HEK293 (cell line): ENCODE measurements around the gene NEK9.
A peak's percentile ranks its signal among the peaks of the same experiment; 100 is the strongest.

Source experiments
- ATF2 ChIP-seq: fragments of 450-650 bp; formaldehyde crosslinking; IDR thresholded peaks from 2 replicates; pipeline ENCODE4 v1.5.1; 2016; ENCODE audit warnings: missing biosample characterization, missing genetic modification characterization, low read depth
- CTCF ChIP-seq: fragments of 450-650 bp; formaldehyde crosslinking; IDR thresholded peaks from 2 replicates; pipeline ENCODE4 v1.5.1; 2016; ENCODE audit warnings: missing biosample characterization, missing genetic modification characterization
- GLIS1 ChIP-seq: fragments of 450-650 bp; formaldehyde crosslinking; IDR thresholded peaks from 2 replicates; pipeline ENCODE4 v1.5.1; 2016; ENCODE audit warnings: missing biosample characterization, missing genetic modification characterization
- GLIS2 ChIP-seq: fragments of 450-650 bp; formaldehyde crosslinking; IDR thresholded peaks from 2 replicates; pipeline ENCODE4 v1.5.1; 2016; ENCODE audit warnings: missing biosample characterization, missing genetic modification characterization
- HOXA7 ChIP-seq: sonication (generic); formaldehyde crosslinking; IDR thresholded peaks from 2 replicates; pipeline ENCODE4 v1.8.1; 2022; ENCODE audit warnings: missing genetic modification reagents, borderline replicate concordance
- ZBTB21 ChIP-seq: fragments of 450-650 bp; formaldehyde crosslinking; IDR thresholded peaks from 2 replicates; pipeline ENCODE4 v1.5.1; 2017; ENCODE audit warnings: missing biosample characterization, missing genetic modification characterization
- ZBTB48 ChIP-seq: fragments of 450-650 bp; formaldehyde crosslinking; IDR thresholded peaks from 2 replicates; pipeline ENCODE4 v1.5.1; 2016; ENCODE audit warnings: missing biosample characterization, missing genetic modification characterization
- ZBTB6 ChIP-seq: fragments of 450-650 bp; formaldehyde crosslinking; IDR thresholded peaks from 2 replicates; pipeline ENCODE4 v1.5.1; 2017; ENCODE audit warnings: missing biosample characterization, missing genetic modification characterization
- ZBTB7A ChIP-seq: fragments of 450-650 bp; formaldehyde crosslinking; IDR thresholded peaks from 2 replicates; pipeline ENCODE4 v1.5.1; 2016; ENCODE audit warnings: low read depth, missing biosample characterization, missing genetic modification characterization
- ZBTB8A ChIP-seq: fragments of 450-650 bp; formaldehyde crosslinking; IDR thresholded peaks from 2 replicates; pipeline ENCODE4 v1.5.1; 2016; ENCODE audit warnings: missing biosample characterization, missing genetic modification characterization
- ZNF10 ChIP-seq: fragments of 450-650 bp; formaldehyde crosslinking; IDR thresholded peaks from 2 replicates; pipeline ENCODE4 v1.5.1; 2017; ENCODE audit warnings: missing biosample characterization, missing genetic modification characterization
- ZNF114 ChIP-seq: fragments of 450-650 bp; formaldehyde crosslinking; IDR thresholded peaks from 2 replicates; pipeline ENCODE4 v1.5.0; 2017; ENCODE audit warnings: missing biosample characterization, missing genetic modification characterization
- ZNF140 ChIP-seq: fragments of 450-650 bp; formaldehyde crosslinking; IDR thresholded peaks from 2 replicates; pipeline ENCODE4 v1.5.1; 2016; ENCODE audit warnings: missing biosample characterization, missing genetic modification characterization
- ZNF174 ChIP-seq: fragments of 450-650 bp; formaldehyde crosslinking; IDR thresholded peaks from 2 replicates; pipeline ENCODE4 v1.5.0; 2017; ENCODE audit warnings: missing biosample characterization, mild to moderate bottlenecking, missing genetic modification characterization
- ZNF2 ChIP-seq: fragments of 450-650 bp; formaldehyde crosslinking; IDR thresholded peaks from 2 replicates; pipeline ENCODE4 v1.5.1; 2016; ENCODE audit warnings: missing biosample characterization, missing genetic modification characterization
- ZNF324 ChIP-seq: fragments of 450-650 bp; formaldehyde crosslinking; IDR thresholded peaks from 2 replicates; pipeline ENCODE4 v1.5.1; 2016; ENCODE audit warnings: missing biosample characterization, missing genetic modification characterization
- ZNF366 ChIP-seq: fragments of 450-650 bp; formaldehyde crosslinking; conservative IDR thresholded peaks from 2 replicates; pipeline ENCODE4 v1.5.1; 2016; ENCODE audit warnings: missing biosample characterization, missing genetic modification characterization
- ZNF449 ChIP-seq: fragments of 450-650 bp; formaldehyde crosslinking; IDR thresholded peaks from 2 replicates; pipeline ENCODE4 v1.5.1; 2017; ENCODE audit warnings: missing biosample characterization, mild to moderate bottlenecking, missing genetic modification characterization, moderate library complexity
- ZNF518A ChIP-seq: fragments of 450-650 bp; formaldehyde crosslinking; conservative IDR thresholded peaks from 2 replicates; pipeline ENCODE4 v1.5.1; 2016; ENCODE audit warnings: low read depth, missing biosample characterization, missing genetic modification characterization
- ZNF580 ChIP-seq: fragments of 450-650 bp; formaldehyde crosslinking; IDR thresholded peaks from 2 replicates; pipeline ENCODE4 v1.5.1; 2016; ENCODE audit warnings: missing biosample characterization, missing genetic modification characterization
- ZNF639 ChIP-seq: fragments of 450-650 bp; formaldehyde crosslinking; IDR thresholded peaks from 2 replicates; pipeline ENCODE4 v1.5.1; 2016; ENCODE audit warnings: missing biosample characterization, missing genetic modification characterization
- ZNF707 ChIP-seq: fragments of 450-650 bp; formaldehyde crosslinking; IDR thresholded peaks from 2 replicates; pipeline ENCODE4 v1.5.1; 2016; ENCODE audit warnings: missing biosample characterization, missing genetic modification characterization
- ZNF777 ChIP-seq: fragments of 450-650 bp; formaldehyde crosslinking; IDR thresholded peaks from 2 replicates; pipeline ENCODE4 v1.5.1; 2017; ENCODE audit warnings: missing biosample characterization, missing genetic modification characterization, borderline replicate concordance
- ZNF792 ChIP-seq: fragments of 450-650 bp; formaldehyde crosslinking; IDR thresholded peaks from 2 replicates; pipeline ENCODE4 v1.5.1; 2016; ENCODE audit warnings: missing biosample characterization, missing genetic modification characterization
- ZSCAN5A ChIP-seq: fragments of 450-650 bp; formaldehyde crosslinking; IDR thresholded peaks from 2 replicates; pipeline ENCODE4 v1.5.1; 2016; ENCODE audit warnings: missing biosample characterization, missing genetic modification characterization

Gene NEK9

GRCh38 chr14:75176142-75176820, 49.4 kb upstream of the NEK9 start, which contains the start of gene TMED10 (continued):
- TF ChIP-seq GLIS2 (tag by site-specific recombination) = peak; percentile 73
- TF ChIP-seq HOXA7 (CRISPR knock-in tag) = no peak
- peak; percentile 66 for TF ChIP-seq ZNF2
- TF ChIP-seq ZBTB21 (tag by site-specific recombination) = peak; percentile 39; the same call in 1 of the 2 replicates
- TF ChIP-seq ZNF792 = no peak
- no peak for TF ChIP-seq ZNF449
- TF ChIP-seq ZSCAN5A (tag by site-specific recombination) = 0 out of 2 replicates have a peak, but pooled peaks have one; percentile 52
- no peak for TF ChIP-seq ZBTB6
- TF ChIP-seq ZBTB8A = peak; percentile 95
- no peak for TF ChIP-seq ZBTB7A
- TF ChIP-seq ZNF518A = peak; percentile 99
- peak; percentile 68; the same call in 1 of the 2 replicates for TF ChIP-seq ZNF10 (tag by site-specific recombination)
- TF ChIP-seq ZNF639 (tag by site-specific recombination) = peak; percentile 73
- TF ChIP-seq ZBTB48 (tag by site-specific recombination) = no peak
- 0 out of 2 replicates have a peak, but pooled peaks have one; percentile 33 for TF ChIP-seq ZNF777 (tag by site-specific recombination)
- no peak for TF ChIP-seq ZNF707
- TF ChIP-seq ZNF324 (tag by site-specific recombination) = peak; percentile 57; the same call in 1 of the 2 replicates
- no peak; the same call in none of the 2 replicates for TF ChIP-seq GLIS1
- TF ChIP-seq ZNF174 (tag by site-specific recombination) = no peak
- TF ChIP-seq CTCF = peak; percentile 85
- no peak for TF ChIP-seq ATF2
- no peak for TF ChIP-seq ZNF114 (tag by site-specific recombination)
- TF ChIP-seq ZNF366 (tag by site-specific recombination) = no peak
- 0 out of 2 replicates have a peak, but pooled peaks have one; percentile 26 for TF ChIP-seq ZNF580 (tag by site-specific recombination)
- no peak for TF ChIP-seq ZNF140
